HG03460 (cell line): ENCODE data around the gene TMPRSS2.

Source experiments
- ATAC-seq: cut with Tn5 transposase; IDR thresholded peaks from one replicate; pipeline ENCODE4 v1.9.1; 2021; ENCODE audit not compliant: unreplicated experiment

TMPRSS2 gene

DNA sequence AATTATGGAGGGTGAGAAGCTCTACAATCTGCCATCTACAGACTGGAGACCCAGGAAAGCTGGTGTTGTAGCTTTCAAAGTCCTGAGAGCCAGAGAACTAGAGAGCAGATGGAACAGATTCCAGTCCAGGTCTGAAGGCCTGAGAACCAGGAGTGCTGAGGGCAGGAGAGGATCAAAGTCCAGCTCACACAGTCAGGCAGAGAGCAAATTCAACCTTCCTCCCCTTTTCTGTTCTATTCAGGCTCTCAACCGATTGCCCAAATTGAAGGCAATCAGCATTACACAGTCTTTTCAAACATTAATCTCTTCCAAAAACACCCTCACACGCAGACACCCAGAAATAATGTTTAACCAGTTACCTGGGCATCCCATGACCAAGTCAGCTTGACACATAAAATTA, 2.5 kb upstream of the TMPRSS2 start:
- ATAC-seq = no peak

DNA sequence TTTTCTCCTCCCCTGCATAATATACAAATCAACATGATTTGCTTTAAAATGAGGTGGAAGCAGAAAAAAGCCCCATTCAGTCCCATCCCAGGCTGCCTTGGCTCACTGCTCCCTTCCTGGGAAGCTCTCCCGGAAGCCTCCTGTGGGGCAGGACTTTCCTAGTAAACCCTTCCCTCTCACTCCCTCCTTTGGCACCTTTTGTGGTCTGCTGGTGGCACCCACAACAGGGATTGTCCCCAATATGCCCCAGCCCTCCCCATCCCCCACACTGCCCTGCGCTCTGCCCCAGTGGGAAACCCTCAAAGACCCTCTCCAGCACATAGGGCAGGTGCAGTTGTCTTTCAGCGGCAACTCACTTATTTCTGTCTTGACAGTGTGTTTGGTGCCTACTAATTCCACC, 1.8 kb upstream of the TMPRSS2 start:
- no peak for ATAC-seq

DNA sequence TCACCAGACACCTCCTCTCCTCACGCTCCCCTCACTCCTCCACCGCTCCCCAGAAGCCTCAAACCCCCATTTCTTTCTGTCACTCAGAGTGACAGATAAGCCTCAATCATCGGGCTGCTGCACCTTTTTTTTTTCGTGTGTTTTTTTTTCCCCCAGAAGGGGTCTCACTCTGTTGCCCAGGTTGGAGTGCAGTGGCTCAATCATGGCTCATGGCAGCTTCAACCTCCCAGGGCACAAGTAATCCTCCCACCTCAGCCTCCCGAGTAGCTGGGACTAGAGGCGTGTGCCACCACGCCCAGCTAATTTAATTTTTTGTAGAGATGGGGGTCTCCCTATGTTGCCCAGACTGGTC, 1.2 kb upstream of the TMPRSS2 start:
- no peak for ATAC-seq

DNA sequence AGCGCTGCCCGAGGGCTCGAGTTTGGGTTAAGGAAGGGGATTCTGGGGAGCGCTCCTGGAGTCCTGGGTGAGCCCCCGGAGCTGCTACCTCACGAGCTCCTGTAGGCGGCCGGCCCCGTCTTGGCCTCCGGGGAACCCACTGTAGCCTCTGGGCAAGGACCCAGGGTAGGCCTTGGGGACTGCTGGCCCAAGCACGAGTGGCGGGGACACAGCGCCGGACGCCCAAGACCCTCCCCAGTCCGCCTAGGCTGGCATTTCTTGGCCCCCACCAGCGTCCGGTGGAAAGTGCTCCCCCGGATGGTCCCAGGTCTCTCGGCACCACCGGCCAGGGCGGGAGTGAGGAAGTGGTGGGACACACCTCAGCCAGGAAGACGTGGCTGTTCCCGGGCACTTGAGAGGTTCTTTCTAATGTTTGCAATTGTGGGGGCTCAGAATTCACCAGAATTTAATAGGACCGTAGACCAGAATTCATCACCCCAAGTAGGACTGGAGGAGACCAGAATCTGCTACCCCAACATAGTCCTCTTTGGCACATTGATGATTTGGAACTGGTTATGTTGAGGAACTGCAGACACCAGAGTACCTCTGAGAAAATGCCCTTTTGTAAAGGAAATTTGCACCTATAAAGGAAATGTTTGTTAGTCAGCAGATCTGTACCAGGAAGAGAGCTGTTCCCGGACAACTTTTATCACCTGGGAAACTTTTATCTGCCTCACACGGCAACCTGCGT, 622 bp upstream of the TMPRSS2 start:
- ATAC-seq = no peak

DNA sequence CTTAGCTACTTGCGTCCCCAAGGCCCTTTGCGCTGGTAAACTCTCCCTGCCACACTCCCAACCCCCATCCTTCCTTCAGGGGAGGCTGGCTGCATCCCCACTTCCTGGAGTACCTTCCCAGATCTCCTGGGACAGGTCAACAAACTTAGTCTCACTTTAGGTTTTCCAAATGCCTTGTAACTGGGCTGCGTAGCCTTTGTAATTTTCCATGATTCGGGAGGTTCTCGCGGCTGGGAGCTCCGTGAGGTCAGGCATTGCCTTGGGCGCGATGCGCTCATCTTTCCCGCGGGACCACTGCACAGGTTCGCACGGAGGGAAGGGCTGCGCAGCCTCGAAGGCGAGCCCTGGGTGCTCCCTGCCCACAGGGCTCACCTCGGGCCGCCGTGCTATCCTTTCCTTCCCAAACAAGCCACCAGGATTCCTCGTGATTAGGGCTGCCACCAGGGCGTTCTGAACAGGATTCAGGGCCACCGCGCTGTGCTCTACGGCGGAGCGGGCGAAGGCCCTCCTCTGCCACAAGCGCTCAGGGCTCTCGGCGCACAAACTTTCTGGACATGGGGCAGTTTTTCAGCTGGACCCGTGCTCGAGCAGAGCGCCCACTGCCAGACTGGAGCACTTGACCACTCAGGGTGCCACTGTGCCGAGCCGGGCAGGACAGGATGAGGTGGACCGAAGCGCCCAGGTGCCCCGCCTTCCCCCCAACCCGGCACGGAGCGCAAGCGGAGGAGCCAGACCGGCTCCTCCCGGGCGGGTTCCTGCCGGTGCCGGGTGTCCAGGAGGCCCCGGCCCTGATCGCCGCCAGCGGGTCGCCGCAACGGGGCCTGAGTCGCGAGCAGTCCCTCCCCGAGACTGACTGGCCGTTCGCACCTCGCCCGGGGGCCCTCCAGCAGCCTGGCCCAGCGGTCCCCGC, 1.1 kb downstream of the TMPRSS2 start:
- no peak for ATAC-seq

DNA sequence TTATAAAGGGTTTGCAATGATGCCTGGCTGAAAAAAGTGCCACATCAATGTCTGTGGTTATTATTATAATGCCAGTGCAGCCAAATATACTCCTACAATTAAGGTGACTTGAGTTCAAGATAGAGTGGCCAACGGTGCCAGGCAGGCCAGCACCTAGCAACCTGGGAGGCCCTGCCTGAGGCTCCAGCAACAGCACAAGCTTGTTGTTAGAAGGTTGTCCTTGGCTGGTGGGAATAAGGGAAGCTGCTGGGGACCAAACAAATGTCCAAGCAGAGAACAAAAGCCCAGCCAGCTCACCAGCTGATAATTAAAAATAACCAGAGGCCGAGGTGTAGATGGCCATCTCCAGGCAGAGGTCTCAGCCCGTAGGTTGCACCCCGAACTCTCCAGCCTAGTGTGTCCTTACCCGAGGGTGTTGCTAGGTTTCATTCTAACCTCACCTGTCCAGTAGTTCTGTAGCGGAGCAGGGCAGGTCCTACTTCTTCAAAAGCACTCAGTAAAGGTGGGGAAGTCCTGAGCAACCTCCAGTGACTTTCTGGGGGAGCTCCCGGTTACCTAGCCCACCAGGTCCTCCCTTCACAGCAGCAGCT, 1.9 kb downstream of the TMPRSS2 start:
- no peak for ATAC-seq

DNA sequence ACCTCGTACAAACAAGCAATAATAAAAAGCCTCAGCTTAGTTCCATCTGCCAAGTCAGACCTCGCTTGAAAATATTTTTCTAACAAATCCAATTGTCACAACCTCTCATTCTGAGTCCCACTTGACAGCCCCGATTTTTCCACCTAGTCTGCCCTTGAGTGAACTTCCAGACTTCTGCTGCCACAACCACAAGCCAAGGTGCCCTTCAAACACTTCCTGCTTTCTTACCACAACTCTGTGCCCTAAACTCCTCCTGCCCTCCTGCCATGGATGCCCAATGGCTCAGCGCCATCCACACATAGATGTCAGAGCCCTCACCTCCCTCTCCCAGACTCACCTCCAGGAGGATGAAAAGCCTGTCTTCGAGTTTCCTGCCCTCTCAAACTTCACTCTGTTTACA, 3.9 kb downstream of the TMPRSS2 start:
- ATAC-seq = no peak

DNA sequence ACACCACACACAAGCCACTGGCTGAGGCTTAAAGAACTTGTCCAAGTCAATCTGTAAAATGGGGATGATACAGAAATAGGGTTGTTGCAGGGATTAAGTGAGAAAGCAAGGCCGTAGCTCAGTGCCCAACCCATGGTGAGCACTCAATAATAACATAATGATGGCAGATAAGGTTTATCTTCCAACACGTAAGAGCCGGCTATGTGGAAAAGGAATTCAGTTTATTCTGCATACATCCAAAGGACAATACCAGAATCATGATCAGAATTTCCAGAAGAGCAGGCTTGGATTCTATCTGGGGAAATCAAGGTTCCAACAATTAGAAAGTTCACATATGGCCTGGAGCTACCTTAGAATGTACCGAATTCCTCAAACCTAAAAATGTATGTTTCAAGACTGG, 4.6 kb downstream of the TMPRSS2 start:
- no peak for ATAC-seq

DNA sequence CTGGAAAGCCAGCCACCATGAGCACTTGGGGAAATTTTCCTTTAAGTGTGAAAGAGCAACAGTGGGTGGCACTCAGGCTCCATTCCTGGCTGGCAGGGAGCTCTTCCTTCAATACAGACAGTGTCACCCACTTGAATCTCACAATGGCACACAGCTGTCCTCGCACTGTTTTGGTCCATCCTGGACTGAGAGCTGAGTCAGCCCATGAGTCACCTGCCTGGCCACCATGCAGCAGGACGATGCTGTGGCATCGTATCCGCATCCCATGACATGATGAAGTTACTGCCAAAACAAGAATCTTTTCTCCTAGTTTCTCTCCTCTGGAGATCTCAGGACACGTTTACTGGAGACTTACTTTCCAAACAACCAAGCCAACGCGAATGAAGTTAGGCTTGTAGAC, 6.0 kb downstream of the TMPRSS2 start:
- no peak for ATAC-seq

DNA sequence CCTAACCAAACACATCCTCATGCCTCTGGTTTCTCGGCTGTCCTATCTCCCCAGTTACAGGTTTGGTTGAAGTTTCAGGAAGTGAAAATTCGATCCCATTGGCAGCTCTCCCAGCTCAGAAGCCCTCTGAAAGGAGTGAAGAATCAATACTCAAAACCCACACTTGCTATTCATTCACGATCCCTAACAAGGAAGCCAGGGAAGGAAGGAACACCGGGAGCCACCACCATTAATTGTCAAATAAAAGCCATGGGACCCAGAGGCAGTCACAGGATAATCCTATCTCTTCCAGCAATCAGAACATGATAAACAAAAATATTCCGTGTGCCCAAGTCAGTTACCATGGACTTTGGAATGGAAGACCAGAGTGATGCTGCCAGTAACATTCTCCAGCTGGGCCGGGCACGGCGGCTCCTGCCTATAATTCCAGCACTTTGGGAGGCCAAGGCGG, 7.0 kb downstream of the TMPRSS2 start:
- ATAC-seq = no peak

DNA sequence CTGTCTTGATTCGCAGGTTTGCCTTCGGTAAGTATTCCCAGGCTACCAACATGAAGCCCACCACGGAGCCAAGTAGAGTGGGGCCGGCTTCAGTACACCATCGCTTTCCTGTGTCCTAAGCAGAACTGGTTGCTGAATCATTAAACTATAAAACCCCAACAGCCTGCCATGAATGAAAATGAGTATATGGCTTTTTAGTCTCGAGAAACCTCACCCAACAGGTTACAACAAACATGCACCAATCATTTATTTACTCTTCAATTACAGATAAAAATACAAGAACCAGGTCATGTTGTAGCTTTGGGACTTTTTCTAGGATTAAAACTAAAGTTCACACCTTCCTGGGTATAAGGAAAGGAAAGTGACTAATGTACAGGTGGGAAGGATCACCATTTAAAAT, 7.6 kb downstream of the TMPRSS2 start:
- no peak for ATAC-seq

DNA sequence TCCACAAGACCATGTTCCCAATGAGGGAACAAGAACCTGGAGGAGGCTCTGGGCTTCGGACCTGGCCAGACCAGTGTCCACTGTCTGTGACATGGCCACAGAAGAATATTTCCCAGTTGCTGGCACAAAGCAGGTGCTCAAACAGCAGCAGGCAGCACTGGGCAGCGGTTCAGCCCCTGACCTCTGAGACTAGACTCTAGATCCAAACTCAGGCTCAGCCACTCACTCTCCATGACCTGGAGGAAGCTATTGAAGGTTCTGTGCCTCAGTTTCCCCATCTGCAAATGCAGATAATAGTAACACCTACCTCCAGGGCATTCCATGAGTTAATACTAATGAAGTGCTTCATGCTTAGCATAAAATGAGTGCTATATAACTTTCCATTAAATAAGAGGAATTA, 8.0 kb downstream of the TMPRSS2 start:
- no peak for ATAC-seq

DNA sequence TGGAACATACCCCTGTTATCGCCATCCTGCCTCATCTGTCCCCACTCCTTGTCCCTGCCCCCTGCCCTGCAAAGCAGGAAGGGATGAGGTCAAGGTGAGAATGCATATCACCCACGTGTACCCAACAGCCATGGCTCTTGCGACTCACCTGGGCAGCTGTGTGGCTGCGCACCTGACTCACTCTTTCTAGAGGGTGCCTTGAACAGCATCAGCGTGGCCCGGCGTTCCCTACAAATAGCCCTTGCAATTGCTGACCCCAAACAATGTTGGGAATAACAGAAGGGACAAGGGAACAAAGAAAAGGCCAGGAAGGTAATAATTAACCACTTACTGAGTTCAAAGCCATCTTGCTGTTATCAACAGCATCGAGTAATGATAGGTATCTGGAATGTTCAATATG, 10.2 kb downstream of the TMPRSS2 start:
- no peak for ATAC-seq

DNA sequence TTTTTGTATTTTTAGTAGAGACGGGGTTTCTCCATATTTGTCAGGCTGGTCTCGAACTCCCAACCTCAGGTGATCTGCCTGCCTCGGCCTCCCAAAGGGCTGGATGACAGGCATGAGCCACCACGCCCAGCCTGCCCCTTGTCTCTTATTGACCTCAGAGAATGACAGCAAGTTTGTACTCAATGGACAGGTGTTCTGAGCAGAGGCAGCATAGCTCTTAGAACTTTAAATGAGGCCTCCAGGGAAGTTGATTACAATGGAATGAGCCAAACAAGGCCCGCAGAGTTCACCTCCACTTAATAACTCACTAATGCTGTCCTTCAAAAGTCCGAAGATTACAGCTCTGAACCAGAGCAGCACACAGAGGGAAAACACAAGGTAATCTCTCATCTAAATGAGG, 10.9 kb downstream of the TMPRSS2 start:
- ATAC-seq = no peak

DNA sequence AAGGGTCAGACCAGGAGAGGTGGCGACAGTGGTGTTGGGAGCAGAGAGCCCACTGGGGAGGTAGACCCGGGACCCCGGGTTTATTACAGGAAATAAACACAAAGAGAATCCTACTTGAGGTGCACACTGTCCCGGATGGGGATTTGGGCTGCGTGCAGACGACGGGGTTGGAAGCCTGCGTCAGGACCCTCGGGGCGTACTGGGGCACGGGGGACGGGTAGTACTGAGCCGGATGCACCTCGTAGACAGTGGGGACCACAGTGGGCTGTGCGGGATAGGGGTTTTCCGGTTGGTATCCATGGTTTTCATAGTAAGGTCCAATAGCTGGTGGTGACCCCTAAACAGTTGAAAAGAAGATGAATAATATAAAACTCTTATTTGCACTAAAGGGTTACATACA, 13.7 kb downstream of the TMPRSS2 start:
- ATAC-seq = no peak

DNA sequence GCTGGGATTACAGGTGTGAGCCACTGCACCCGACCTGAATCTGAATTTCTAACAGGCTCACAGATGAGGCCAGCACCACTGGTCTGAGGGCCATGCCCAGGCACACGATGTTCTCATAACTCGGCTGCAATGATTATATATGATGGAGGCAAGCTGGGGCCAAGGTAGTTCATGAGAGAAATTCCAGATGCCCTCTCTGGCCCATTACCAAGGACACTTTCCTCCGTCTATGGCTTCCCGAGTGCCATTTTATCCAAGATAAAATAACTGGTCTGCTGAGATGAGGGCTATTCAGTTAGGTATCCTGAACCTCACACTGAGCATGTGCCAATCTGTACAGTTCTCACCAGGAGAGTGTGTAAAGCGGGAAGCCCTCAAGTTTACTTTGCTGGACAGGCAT, 16.5 kb downstream of the TMPRSS2 start:
- ATAC-seq = no peak

DNA sequence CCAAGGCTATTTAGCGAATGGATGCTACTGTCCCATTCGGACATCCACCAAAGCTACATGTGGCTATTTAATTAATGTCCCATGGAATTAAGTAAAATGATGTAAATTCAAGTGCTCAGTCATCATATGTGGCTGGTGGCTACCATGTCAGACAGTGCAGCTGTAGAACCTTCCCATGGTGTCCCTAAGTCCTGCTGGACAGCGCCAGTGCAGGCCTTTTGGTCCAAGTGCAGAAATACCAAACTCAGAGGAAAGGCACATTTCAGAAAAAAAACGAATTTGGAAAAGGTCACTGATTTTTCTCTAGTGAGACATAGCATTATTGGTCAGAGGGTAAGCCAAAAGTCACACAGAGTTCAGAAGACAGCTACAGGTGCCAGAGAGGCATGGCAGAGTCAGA, 17.6 kb downstream of the TMPRSS2 start:
- no peak for ATAC-seq

DNA sequence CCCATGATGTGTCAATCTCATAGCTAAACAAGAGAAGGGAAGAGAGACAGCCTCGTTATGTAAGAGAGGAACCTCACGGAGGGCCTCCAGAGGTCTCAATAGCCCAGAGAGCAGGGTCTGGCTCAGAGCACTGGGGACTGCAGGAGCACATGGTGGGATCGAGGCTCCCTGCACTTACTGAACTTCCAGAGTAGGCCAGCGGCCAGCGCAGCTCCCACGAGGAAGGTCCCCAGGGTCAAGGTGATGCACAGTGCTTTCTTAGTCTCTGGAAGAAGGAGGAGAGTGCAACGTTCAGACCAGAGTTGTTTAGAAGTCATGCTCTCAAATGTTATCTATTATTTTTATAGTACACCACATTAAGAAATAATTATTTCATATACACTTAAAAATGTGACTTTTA, 18.6 kb downstream of the TMPRSS2 start:
- ATAC-seq = no peak

DNA sequence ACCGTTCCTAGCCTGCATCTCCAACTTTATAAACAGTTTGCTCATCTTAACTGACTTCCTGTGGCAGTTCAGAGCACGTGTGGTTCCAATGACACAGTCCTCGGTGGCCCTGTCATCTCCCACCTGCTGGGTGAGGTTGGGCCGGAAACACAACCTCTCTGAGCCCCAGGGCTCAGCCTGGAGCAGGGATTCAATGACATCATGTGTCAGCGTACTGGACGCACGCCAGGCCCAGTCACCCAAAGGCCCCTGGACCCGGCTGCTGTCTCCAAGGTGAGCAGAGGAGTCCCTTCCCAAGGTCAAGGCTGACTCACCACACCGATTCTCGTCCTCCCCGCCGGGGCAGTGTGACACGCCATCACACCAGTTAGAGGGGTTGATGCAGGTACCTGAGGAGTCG, 19.9 kb downstream of the TMPRSS2 start:
- ATAC-seq = no peak

DNA sequence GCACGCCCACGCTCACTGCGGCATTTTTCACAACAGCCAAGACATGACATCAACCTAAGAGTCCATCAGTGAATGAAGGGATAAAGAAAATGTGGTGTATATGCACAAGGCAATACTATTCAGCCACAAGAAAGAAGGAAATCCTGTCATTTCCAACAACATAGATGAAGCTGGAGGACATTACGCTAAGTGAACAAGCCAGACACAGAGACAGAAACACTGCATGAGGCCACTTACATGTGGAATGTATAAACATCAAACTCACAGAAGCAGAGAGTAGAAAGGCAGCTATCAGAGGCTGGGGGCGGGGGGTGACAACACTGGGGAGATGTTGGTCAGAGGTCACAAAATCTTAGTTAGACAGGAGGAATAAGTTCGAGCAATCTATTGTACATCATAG, 20.9 kb downstream of the TMPRSS2 start:
- no peak for ATAC-seq

DNA sequence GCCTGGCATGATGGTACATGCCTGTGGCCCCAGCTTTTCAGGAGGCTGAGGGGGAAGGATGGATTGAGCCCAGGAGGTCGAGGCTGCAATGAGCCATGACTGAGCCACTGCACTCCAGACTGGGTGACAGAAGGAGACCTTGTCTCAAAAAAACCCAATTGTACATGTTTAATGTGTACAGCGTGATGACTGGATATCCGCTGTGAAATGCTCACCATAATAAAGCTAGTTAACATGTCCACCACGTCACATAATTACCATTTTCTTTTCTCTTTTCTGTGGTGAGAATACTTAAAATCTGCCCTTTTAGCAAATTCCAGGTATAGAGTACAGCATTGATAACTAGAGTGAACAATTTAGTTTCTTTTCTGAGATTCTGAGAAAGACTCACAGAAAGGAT, 24.0 kb downstream of the TMPRSS2 start:
- ATAC-seq = no peak

DNA sequence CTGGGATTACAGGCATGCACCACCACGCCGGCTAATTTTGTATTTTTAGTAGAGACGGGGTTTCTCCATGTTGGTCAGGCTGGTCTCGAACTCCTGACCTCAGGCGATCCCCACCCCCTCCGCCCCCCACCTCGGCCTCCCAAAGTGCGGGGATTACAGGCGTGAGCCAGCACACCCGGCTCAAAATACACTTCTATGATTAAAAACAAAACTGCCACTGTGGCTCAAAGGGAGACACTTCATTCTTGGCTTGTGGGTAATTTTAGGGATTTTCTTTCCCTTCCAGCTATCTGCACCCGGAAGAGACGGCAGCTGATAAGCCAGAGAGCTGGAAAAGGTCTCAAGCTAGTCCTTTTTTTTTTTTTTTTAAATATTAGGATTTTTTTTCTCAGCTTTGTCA, 24.5 kb downstream of the TMPRSS2 start:
- no peak for ATAC-seq
